Measurements from ENCODE around the gene C1QTNF8. TPM values are rescaled to one million over a fixed set of nuclear protein-coding genes. Genes with fewer than 3 reads are reported as not detected.

The C1QTNF8 gene
- total RNA-seq, 1 experiment from 2014 or later, result not detected

GRCh38 chr16:1084971-1085370 lies 11.1 kb downstream of the C1QTNF8 start:
- Histone ChIP-seq H3K36me3 (ENCODE audit: low read depth) (no peaks in the 10 kb centered on the region), H3K9me3 (ENCODE audit: insufficient read depth, low read depth) (no peaks in the 10 kb centered on the region), H3K27ac (no peak overlapping the region), H3K79me2 (ENCODE audit: low read depth) (no peaks in the 10 kb centered on the region), H4K20me1 (ENCODE audit: insufficient read depth) (no peaks in the 10 kb centered on the region), H3K4me2 (no peak overlapping the region), H2AFZ (no peak overlapping the region), H3K4me3 (no peak overlapping the region), H3K27me3 (ENCODE audit: insufficient read depth, low read depth) (peaks cover 87% of the 10 kb centered on the region), H3K9me2 (ENCODE audit: insufficient read depth) (no peaks in the 10 kb centered on the region), H3K4me1 (replicated peaks; ENCODE audit: insufficient read depth) (0 out of 2 replicates have a peak, but pooled peaks cover 8% of the 10 kb centered on the region), H3F3A (ENCODE audit: insufficient read depth, low read depth) (no peaks in the 10 kb centered on the region)
- DNase-seq, result no peak
- ChIA-PET CTCF (interaction anchor here (0.5 kb wide), 1 partner anchor 533 kb away, joined by 11 read pairs; no protein-coding TSS in a partner anchor), POLR2A (ENCODE audit: unreplicated experiment) (no interaction called here)
- TF ChIP-seq CTCF (conservative IDR thresholded peaks at IDR 0.05) (no peak), EZH2 (IDR thresholded peaks at IDR 0.05; ENCODE audit: low read depth) (no peak)
- no TSS peak for BruUV-seq (replicated peaks)
- intact Hi-C loops (cut with micrococcal nuclease; ENCODE audit: unreplicated experiment), result no loop called here

DNA sequence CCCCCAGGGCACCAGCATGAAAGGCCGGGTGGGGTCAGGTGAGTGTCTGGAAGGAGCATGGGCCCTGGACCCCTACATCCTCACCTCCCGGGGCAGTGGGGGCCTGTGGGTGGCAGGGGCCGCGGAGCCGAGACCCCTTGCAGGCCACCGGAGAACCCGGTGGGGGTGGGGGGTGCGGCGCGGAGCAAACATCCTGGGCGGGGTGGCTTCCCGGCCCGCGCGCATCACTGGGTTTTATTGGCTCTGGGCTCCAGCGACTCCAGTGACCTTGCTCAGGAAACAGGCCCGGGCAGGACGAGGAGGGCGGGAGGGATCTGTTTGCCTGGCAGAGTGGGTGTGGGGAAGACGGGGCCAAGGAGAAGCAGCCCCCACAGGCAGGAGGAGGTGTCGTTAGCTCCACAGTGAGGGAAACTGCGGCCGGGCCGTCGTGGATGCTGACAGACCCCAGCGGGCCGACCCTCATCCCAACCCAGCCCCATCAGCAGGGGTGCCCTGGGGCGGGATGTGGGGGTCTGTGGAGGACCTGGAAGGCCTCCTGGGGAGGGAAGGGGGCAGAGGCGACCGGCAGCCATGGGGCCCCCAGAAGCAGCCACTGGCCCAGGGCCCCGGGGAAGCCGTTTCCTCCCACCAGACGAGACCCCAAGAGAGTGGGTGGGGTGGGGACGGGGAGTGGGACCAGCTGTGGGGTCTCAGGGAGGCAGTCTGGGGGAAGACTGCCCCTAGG lies 12.9 kb downstream of the C1QTNF8 start:
- no peaks in the 10 kb centered on the region for H3F3A ChIP-seq (ENCODE audit: insufficient read depth, low read depth)
- ChIA-PET CTCF (no interaction called here), POLR2A (ENCODE audit: unreplicated experiment) (no interaction called here)
- H3K4me2 ChIP-seq, result no peak overlapping the region
- intact Hi-C loops (cut with micrococcal nuclease; ENCODE audit: unreplicated experiment), result no loop called here
- BruUV-seq (replicated peaks), result no TSS peak
- H3K4me3 ChIP-seq, result no peak overlapping the region
- no peaks in the 10 kb centered on the region for H3K79me2 ChIP-seq (ENCODE audit: low read depth)
- TF ChIP-seq EZH2 (IDR thresholded peaks at IDR 0.05; ENCODE audit: low read depth) (no peak), CTCF (conservative IDR thresholded peaks at IDR 0.05) (no peak)
- H4K20me1 ChIP-seq (ENCODE audit: insufficient read depth), result no peaks in the 10 kb centered on the region
- no peaks in the 10 kb centered on the region for H3K36me3 ChIP-seq (ENCODE audit: low read depth)
- peaks cover 69% of the 10 kb centered on the region for H3K27me3 ChIP-seq (ENCODE audit: insufficient read depth, low read depth)
- no peaks in the 10 kb centered on the region for H3K9me3 ChIP-seq (ENCODE audit: insufficient read depth, low read depth)
- H3K4me1 ChIP-seq (replicated peaks; ENCODE audit: insufficient read depth), result peaks cover 17% of the 10 kb centered on the region; the same call in 1 of the 2 replicates
- no peak overlapping the region for H2AFZ ChIP-seq
- no peak overlapping the region for H3K27ac ChIP-seq
- no peak for DNase-seq
- no peaks in the 10 kb centered on the region for H3K9me2 ChIP-seq (ENCODE audit: insufficient read depth)

GRCh38 chr16:1082266-1082951 lies 13.6 kb downstream of the C1QTNF8 start:
- Histone ChIP-seq H3K9me3 (ENCODE audit: insufficient read depth, low read depth) (no peaks in the 10 kb centered on the region), H3K9me2 (ENCODE audit: insufficient read depth) (no peaks in the 10 kb centered on the region), H3K79me2 (ENCODE audit: low read depth) (no peaks in the 10 kb centered on the region), H3K4me3 (no peak overlapping the region), H3F3A (ENCODE audit: insufficient read depth, low read depth) (no peaks in the 10 kb centered on the region), H3K27me3 (ENCODE audit: insufficient read depth, low read depth) (peaks cover 65% of the 10 kb centered on the region), H3K36me3 (ENCODE audit: low read depth) (no peaks in the 10 kb centered on the region), H3K4me2 (no peak overlapping the region), H2AFZ (no peak overlapping the region), H3K4me1 (replicated peaks; ENCODE audit: insufficient read depth) (peaks cover 17% of the 10 kb centered on the region; the same call in 1 of the 2 replicates), H3K27ac (no peak overlapping the region), H4K20me1 (ENCODE audit: insufficient read depth) (no peaks in the 10 kb centered on the region)
- intact Hi-C loops (cut with micrococcal nuclease; ENCODE audit: unreplicated experiment), result no loop called here
- DNase-seq, result no peak
- CTCF ChIA-PET, result no interaction called here
- POLR2A ChIA-PET (ENCODE audit: unreplicated experiment), result interaction anchor here (0.7 kb wide), 1 partner anchor 375 kb away, joined by 4 read pairs; no protein-coding TSS in a partner anchor
- no TSS peak for BruUV-seq (replicated peaks)
- TF ChIP-seq EZH2 (IDR thresholded peaks at IDR 0.05; ENCODE audit: low read depth), result no peak

All from PC-9 (cell line).